ENCODE results near the gene PROSER1.
"Not testable (repeated sequence)": the region's sequence is repeated elsewhere in the genome, so short reads cannot be mapped to it uniquely, and the experiment has no call there.

The PROSER1 gene

GRCh38 chr13:39012608-39013007 lies 25.3 kb downstream of the PROSER1 start:
- H3K27me3 ChIP-seq (replicated peaks; ENCODE audit: control insufficient read depth, insufficient read depth, low read length): no peaks in the 10 kb centered on the region
- peaks cover 22% of the 10 kb centered on the region for H3K36me3 ChIP-seq (ENCODE audit: control insufficient read depth, insufficient read depth, low read length)
- H3K4me3 ChIP-seq (replicated peaks; ENCODE audit: low read depth, low read length): no peak overlapping the region
- TF ChIP-seq CTCF (IDR thresholded peaks at IDR 0.05; ENCODE audit: insufficient read depth, low read length, poor library complexity, severe bottlenecking): no peak
- no peak for DNase-seq (ENCODE audit: extremely low read depth, insufficient read length)

- not testable (repeated sequence) for H3K4me3 ChIP-seq (replicated peaks; ENCODE audit: low read depth, low read length); H3K36me3 ChIP-seq (ENCODE audit: control insufficient read depth, insufficient read depth, low read length); H3K27me3 ChIP-seq (replicated peaks; ENCODE audit: control insufficient read depth, insufficient read depth, low read length); DNase-seq (ENCODE audit: extremely low read depth, insufficient read length)
These were observed 31.3 kb downstream of the PROSER1 start for GRCh38 chr13:39006371-39007111.

- TF ChIP-seq CTCF (IDR thresholded peaks at IDR 0.05; ENCODE audit: insufficient read depth, low read length, poor library complexity, severe bottlenecking): no peak
- no peak overlapping the region for H3K4me3 ChIP-seq (replicated peaks; ENCODE audit: low read depth, low read length)
- no peak for DNase-seq (ENCODE audit: extremely low read depth, insufficient read length)
- no peaks in the 10 kb centered on the region for H3K36me3 ChIP-seq (ENCODE audit: control insufficient read depth, insufficient read depth, low read length)
- H3K27me3 ChIP-seq (replicated peaks; ENCODE audit: control insufficient read depth, insufficient read depth, low read length): no peaks in the 10 kb centered on the region
These were observed 39.1 kb downstream of the PROSER1 start for GRCh38 chr13:38998739-38999138.

GRCh38 chr13:38993381-38993780 lies 44.5 kb downstream of the PROSER1 start:
- no peaks in the 10 kb centered on the region for H3K27me3 ChIP-seq (replicated peaks; ENCODE audit: control insufficient read depth, insufficient read depth, low read length)
- no peak for DNase-seq (ENCODE audit: extremely low read depth, insufficient read length)
- H3K4me3 ChIP-seq (replicated peaks; ENCODE audit: low read depth, low read length): no peak overlapping the region
- no peak for TF ChIP-seq CTCF (IDR thresholded peaks at IDR 0.05; ENCODE audit: insufficient read depth, low read length, poor library complexity, severe bottlenecking)
- no peaks in the 10 kb centered on the region for H3K36me3 ChIP-seq (ENCODE audit: control insufficient read depth, insufficient read depth, low read length)

- Histone ChIP-seq H3K36me3 (ENCODE audit: control insufficient read depth, insufficient read depth, low read length) (no peaks in the 10 kb centered on the region), H3K4me3 (replicated peaks; ENCODE audit: low read depth, low read length) (no peak within 1 kb of the TSS), H3K27me3 (replicated peaks; ENCODE audit: control insufficient read depth, insufficient read depth, low read length) (no peaks in the 10 kb centered on the region)
- TF ChIP-seq CTCF (IDR thresholded peaks at IDR 0.05; ENCODE audit: insufficient read depth, low read length, poor library complexity, severe bottlenecking): no peak
- DNase-seq (ENCODE audit: extremely low read depth, insufficient read length): no peak
These were observed 47.2 kb downstream of the PROSER1 start, which contains the start of gene STOML3 for GRCh38 chr13:38990693-38991092. STOML3 (minus strand) TSS chr13:38990831; CDS start chr13:38990721, 110 bp downstream.

- Histone ChIP-seq H3K4me3 (replicated peaks; ENCODE audit: low read depth, low read length) (no peak overlapping the region), H3K27me3 (replicated peaks; ENCODE audit: control insufficient read depth, insufficient read depth, low read length) (no peaks in the 10 kb centered on the region), H3K36me3 (ENCODE audit: control insufficient read depth, insufficient read depth, low read length) (no peaks in the 10 kb centered on the region)
- no peak for TF ChIP-seq CTCF (IDR thresholded peaks at IDR 0.05; ENCODE audit: insufficient read depth, low read length, poor library complexity, severe bottlenecking)
- no peak for DNase-seq (ENCODE audit: extremely low read depth, insufficient read length)
These were observed 56.8 kb downstream of the PROSER1 start for GRCh38 chr13:38981096-38981495.
